Activated B cell treated with CpG ODN at 0.5 μM for 24 hours (primary cell): ENCODE results near the gene EMILIN2. TPM values are rescaled to one million over a fixed set of nuclear protein-coding genes. Genes with fewer than 3 reads are reported as not detected.

Source experiments
- ATAC-seq: fragments of 200-7000 bp; cut with Tn5 transposase; one replicate; pipeline ENCODE4 v1.10.0; 2021; ENCODE audit warnings: low read depth, mild to moderate bottlenecking, moderate library complexity
- CTCF ChIA-PET: fragments of 350-600 bp; sonication (Branson Sonifier 250); formaldehyde crosslinking; loops from one replicate; lab custom pipeline; 2021; ENCODE audit warnings: antibody characterized with exemption; lab: Charles Lee
- POLR2A ChIA-PET: fragments of 350-600 bp; sonication (Branson Sonifier 250); formaldehyde crosslinking; loops from one replicate; lab custom pipeline; 2021; ENCODE audit warnings: antibody characterized with exemption; lab: Charles Lee
- DNase-seq: peaks from one replicate; pipeline ENCODE4 v3.0.0; 2022
- H3K27ac Mint-ChIP-seq: one replicate; pipeline ENCODE4 v1.8.0; 2020; ENCODE audit warnings: mixed read lengths
- H3K27me3 Mint-ChIP-seq: one replicate; pipeline ENCODE4 v1.8.0; 2021; ENCODE audit warnings: mixed read lengths
- H3K36me3 Mint-ChIP-seq: one replicate; pipeline ENCODE4 v1.8.0; 2021; ENCODE audit warnings: low read depth, mixed read lengths
- H3K4me1 Mint-ChIP-seq: one replicate; pipeline ENCODE4 v1.8.0; 2021; ENCODE audit warnings: mixed read lengths
- H3K4me3 Mint-ChIP-seq: one replicate; pipeline ENCODE4 v1.8.0; 2020; ENCODE audit warnings: mild to moderate bottlenecking, mixed read lengths
- H3K9me3 Mint-ChIP-seq: one replicate; pipeline ENCODE4 v1.8.0; 2020; ENCODE audit warnings: mixed read lengths
- CTCF ChIP-seq: fragments of 200-600 bp; IDR thresholded peaks from one replicate; pipeline ENCODE4 v1.8.0; 2022; ENCODE audit warnings: antibody characterized with exemption, mild to moderate bottlenecking
- intact Hi-C: fragments of 100-400 bp; cut with micrococcal nuclease; formaldehyde crosslinking; loops from one replicate; pipeline ENCODE4 v1.15.1; 2024
- total RNA-seq: library from RNA; stranded (reverse); gene quantifications from 2 replicates; pipeline ENCODE4 v1.2.3, GENCODE V29; 2022

The EMILIN2 gene
- total RNA-seq, 1 donor from 2014 or later = 80.9 TPM

- no peaks in the 10 kb centered on the region for H3K36me3 Mint-ChIP-seq
- POLR2A ChIA-PET = no interaction called here
Measured at GRCh38 chr18:2811416-2811815, 35.4 kb upstream of the EMILIN2 start.

GRCh38 chr18:2814928-2815327 is 31.9 kb upstream of the EMILIN2 start:
- Mint-ChIP-seq H3K27me3 (no peaks in the 10 kb centered on the region), H3K4me3 (no peak overlapping the region), H3K36me3 (no peaks in the 10 kb centered on the region), H3K27ac (no peak overlapping the region), H3K9me3 (peaks cover 31% of the 10 kb centered on the region), H3K4me1 (no peaks in the 10 kb centered on the region)
- TF ChIP-seq CTCF = no peak
- POLR2A ChIA-PET = no interaction called here
- no peak for DNase-seq
- ATAC-seq = no peak
- CTCF ChIA-PET = no interaction called here
- intact Hi-C loops = no loop called here

More at GRCh38 chr18:2811416-2811815, 35.4 kb upstream of the EMILIN2 start:
- DNase-seq = no peak
- no peak for TF ChIP-seq CTCF
- CTCF ChIA-PET = no interaction called here
- Mint-ChIP-seq H3K9me3 (peaks cover 31% of the 10 kb centered on the region), H3K27me3 (no peaks in the 10 kb centered on the region), H3K4me3 (no peak overlapping the region), H3K4me1 (no peaks in the 10 kb centered on the region), H3K27ac (no peak overlapping the region)
- intact Hi-C loops = no loop called here
- ATAC-seq = no peak

GRCh38 chr18:2818281-2818680 is 28.5 kb upstream of the EMILIN2 start:
- POLR2A ChIA-PET = no interaction called here
- Mint-ChIP-seq H3K9me3 (peaks cover 12% of the 10 kb centered on the region), H3K4me3 (no peak overlapping the region), H3K36me3 (no peaks in the 10 kb centered on the region), H3K4me1 (no peaks in the 10 kb centered on the region), H3K27ac (no peak overlapping the region), H3K27me3 (no peaks in the 10 kb centered on the region)
- no peak for TF ChIP-seq CTCF
- no peak for ATAC-seq
- no peak for DNase-seq
- intact Hi-C loops = no loop called here
- CTCF ChIA-PET = no interaction called here

GRCh38 chr18:2821695-2822094 is 25.1 kb upstream of the EMILIN2 start:
- intact Hi-C loops = no loop called here
- Mint-ChIP-seq H3K36me3 (no peaks in the 10 kb centered on the region), H3K9me3 (peaks cover 3% of the 10 kb centered on the region), H3K27ac (no peak overlapping the region), H3K27me3 (no peaks in the 10 kb centered on the region), H3K4me3 (no peak overlapping the region), H3K4me1 (no peaks in the 10 kb centered on the region)
- ATAC-seq (no peak), DNase-seq (no peak)
- no peak for TF ChIP-seq CTCF
- ChIA-PET POLR2A (no interaction called here), CTCF (no interaction called here)

GRCh38 chr18:2822213-2822921 is 24.4 kb upstream of the EMILIN2 start:
- Mint-ChIP-seq H3K4me3 (no peak overlapping the region), H3K27me3 (no peaks in the 10 kb centered on the region), H3K9me3 (peaks cover 3% of the 10 kb centered on the region), H3K27ac (no peak overlapping the region), H3K36me3 (no peaks in the 10 kb centered on the region), H3K4me1 (no peaks in the 10 kb centered on the region)
- intact Hi-C loops = no loop called here
- ATAC-seq = no peak
- DNase-seq = no peak
- ChIA-PET POLR2A (no interaction called here), CTCF (no interaction called here)
- no peak for TF ChIP-seq CTCF
